ENCODE data around the gene ART1. TPM values are rescaled to one million over a fixed set of nuclear protein-coding genes. Genes with fewer than 3 reads are reported as not detected.

Gene ART1
- total and polyA plus RNA-seq, 5 experiments from 2014 or later, result not detected

GRCh38 chr11:3615998-3616397 is 28.9 kb upstream of the ART1 start:
- DNase-seq (no peak), ATAC-seq (no peak)
- peaks cover 13 to 16% (median 15%) of the 10 kb centered on the region in 4 donors for H3K4me1 Mint-ChIP-seq
- H3K36me3 Mint-ChIP-seq, result peaks cover 0 to 7% (median 4%) of the 10 kb centered on the region in 3 donors
- H3K27me3 Mint-ChIP-seq, result peaks cover 0 to 7% (median 0%) of the 10 kb centered on the region in 5 donors
- H3K4me3 Mint-ChIP-seq, result no peak overlapping the region
- peaks cover 0 to 6% (median 3%) of the 10 kb centered on the region in 9 donors for H3K9me3 Mint-ChIP-seq
- POLR2A ChIA-PET, result no interaction called here
- peak overlapping the region in 1 of 10 donors; percentile 28 for H3K27ac Mint-ChIP-seq

- peaks cover 13 to 16% (median 15%) of the 10 kb centered on the region in 4 donors for H3K4me1 Mint-ChIP-seq
- H3K27me3 Mint-ChIP-seq, result peaks cover 0 to 7% (median 0%) of the 10 kb centered on the region in 5 donors
- H3K9me3 Mint-ChIP-seq, result peaks cover 0 to 5% (median 2%) of the 10 kb centered on the region in 9 donors
- POLR2A ChIA-PET, result no interaction called here
- peaks cover 0 to 5% (median 4%) of the 10 kb centered on the region in 3 donors for H3K36me3 Mint-ChIP-seq
- DNase-seq (no peak), ATAC-seq (no peak)
- no peak overlapping the region for H3K4me3 Mint-ChIP-seq
- no peak overlapping the region for H3K27ac Mint-ChIP-seq
Measured at GRCh38 chr11:3616721-3617460, 28.0 kb upstream of the ART1 start.

- POLR2A ChIA-PET, result no interaction called here
- Mint-ChIP-seq H3K9me3 (no peaks in the 10 kb centered on the region), H3K27me3 (peaks cover 0 to 7% (median 0%) of the 10 kb centered on the region in 5 donors), H3K4me3 (no peak overlapping the region), H3K4me1 (peaks cover 13 to 16% (median 15%) of the 10 kb centered on the region in 4 donors), H3K27ac (no peak overlapping the region), H3K36me3 (no peaks in the 10 kb centered on the region)
- no peak for ATAC-seq
- no peak for DNase-seq
Measured at GRCh38 chr11:3617990-3618389, 26.9 kb upstream of the ART1 start.

- H3K36me3 Mint-ChIP-seq, result no peaks in the 10 kb centered on the region
- H3K4me1 Mint-ChIP-seq, result peaks cover 5 to 10% (median 9%) of the 10 kb centered on the region in 4 donors
- POLR2A ChIA-PET, result no interaction called here
- ATAC-seq (no peak), DNase-seq (no peak)
- no peaks in the 10 kb centered on the region for H3K27me3 Mint-ChIP-seq
- H3K4me3 Mint-ChIP-seq, result no peak overlapping the region
- H3K27ac Mint-ChIP-seq, result no peak overlapping the region
- no peaks in the 10 kb centered on the region for H3K9me3 Mint-ChIP-seq
Measured at GRCh38 chr11:3622521-3622920, 22.4 kb upstream of the ART1 start.

GRCh38 chr11:3623121-3623520 is 21.8 kb upstream of the ART1 start:
- H3K27ac Mint-ChIP-seq, result no peak overlapping the region

GRCh38 chr11:3623767-3624458 is 21.0 kb upstream of the ART1 start:
- POLR2A ChIA-PET, result no interaction called here
- H3K4me3 Mint-ChIP-seq, result no peak overlapping the region
- H3K36me3 Mint-ChIP-seq, result no peaks in the 10 kb centered on the region
- H3K27ac Mint-ChIP-seq, result no peak overlapping the region
- no peak for DNase-seq
- no peaks in the 10 kb centered on the region for H3K9me3 Mint-ChIP-seq
- peaks cover 0 to 3% (median 0%) of the 10 kb centered on the region in 5 donors for H3K27me3 Mint-ChIP-seq
- ATAC-seq, result no peak
- H3K4me1 Mint-ChIP-seq, result peaks cover 5 to 10% (median 9%) of the 10 kb centered on the region in 4 donors

More at GRCh38 chr11:3623121-3623520, 21.8 kb upstream of the ART1 start:
- ATAC-seq (no peak), DNase-seq (no peak)
- POLR2A ChIA-PET, result no interaction called here
- Mint-ChIP-seq H3K36me3 (no peaks in the 10 kb centered on the region), H3K4me3 (no peak overlapping the region), H3K4me1 (peaks cover 5 to 10% (median 9%) of the 10 kb centered on the region in 4 donors), H3K9me3 (no peaks in the 10 kb centered on the region), H3K27me3 (no peaks in the 10 kb centered on the region)

GRCh38 chr11:3626250-3626960 is 18.5 kb upstream of the ART1 start:
- POLR2A ChIA-PET, result no interaction called here
- peak overlapping the region in 3 of 10 donors; percentile 5 to 26 (median 24) for H3K4me3 Mint-ChIP-seq
- H3K4me1 Mint-ChIP-seq, result peaks cover 5 to 10% (median 7%) of the 10 kb centered on the region in 4 donors
- DNase-seq, result no peak
- H3K9me3 Mint-ChIP-seq, result no peaks in the 10 kb centered on the region
- peak in 1 of 2 donors; percentile 52 for ATAC-seq
- no peaks in the 10 kb centered on the region for H3K36me3 Mint-ChIP-seq
- peaks cover 0 to 4% (median 0%) of the 10 kb centered on the region in 5 donors for H3K27me3 Mint-ChIP-seq
- peak overlapping the region in 5 of 10 donors; percentile 16 to 85 (median 64) for H3K27ac Mint-ChIP-seq

- Mint-ChIP-seq H3K4me3 (no peak overlapping the region), H3K4me1 (peaks cover 5 to 10% (median 7%) of the 10 kb centered on the region in 4 donors)
Measured at GRCh38 chr11:3627291-3627690, 17.6 kb upstream of the ART1 start.

GRCh38 chr11:3631331-3631730 is 13.6 kb upstream of the ART1 start:
- H3K36me3 Mint-ChIP-seq, result no peaks in the 10 kb centered on the region
- no peak for ATAC-seq
- DNase-seq, result no peak
- POLR2A ChIA-PET, result no interaction called here
- H3K27ac Mint-ChIP-seq, result no peak overlapping the region
- no peaks in the 10 kb centered on the region for H3K9me3 Mint-ChIP-seq
- no peak overlapping the region for H3K4me3 Mint-ChIP-seq
- peaks cover 5 to 7% (median 5%) of the 10 kb centered on the region in 4 donors for H3K4me1 Mint-ChIP-seq
- peaks cover 0 to 6% (median 3%) of the 10 kb centered on the region in 5 donors for H3K27me3 Mint-ChIP-seq

More at GRCh38 chr11:3627291-3627690, 17.6 kb upstream of the ART1 start:
- POLR2A ChIA-PET, result no interaction called here
- H3K27ac Mint-ChIP-seq, result peak overlapping the region in 1 of 10 donors; percentile 32
- H3K27me3 Mint-ChIP-seq, result peaks cover 0 to 4% (median 0%) of the 10 kb centered on the region in 5 donors
- no peaks in the 10 kb centered on the region for H3K36me3 Mint-ChIP-seq
- ATAC-seq (no peak), DNase-seq (no peak)
- no peaks in the 10 kb centered on the region for H3K9me3 Mint-ChIP-seq

- Mint-ChIP-seq H3K27ac (no peak overlapping the region), H3K36me3 (no peaks in the 10 kb centered on the region), H3K4me1 (peaks cover 0 to 2% (median 0%) of the 10 kb centered on the region in 4 donors), H3K4me3 (no peak overlapping the region), H3K9me3 (no peaks in the 10 kb centered on the region), H3K27me3 (peaks cover 0 to 13% (median 3%) of the 10 kb centered on the region in 5 donors)
- ATAC-seq (no peak), DNase-seq (no peak)
- POLR2A ChIA-PET, result no interaction called here
Measured at GRCh38 chr11:3632070-3632660, 12.8 kb upstream of the ART1 start.

- ATAC-seq, result no peak
- no peaks in the 10 kb centered on the region for H3K9me3 Mint-ChIP-seq
- no peak overlapping the region for H3K27ac Mint-ChIP-seq
- POLR2A ChIA-PET, result no interaction called here
- peaks cover 0 to 15% (median 2%) of the 10 kb centered on the region in 5 donors for H3K27me3 Mint-ChIP-seq
- no peak overlapping the region for H3K4me3 Mint-ChIP-seq
- no peaks in the 10 kb centered on the region for H3K36me3 Mint-ChIP-seq
- peak in 1 of 10 donors; percentile 55 for DNase-seq
- H3K4me1 Mint-ChIP-seq, result peaks cover 0 to 2% (median 0%) of the 10 kb centered on the region in 4 donors
Measured at GRCh38 chr11:3635641-3636375, 9.1 kb upstream of the ART1 start.

- POLR2A ChIA-PET, result no interaction called here
- H3K36me3 Mint-ChIP-seq, result peaks cover 0 to 2% (median 0%) of the 10 kb centered on the region in 3 donors
- peaks cover 4 to 7% (median 5%) of the 10 kb centered on the region in 4 donors for H3K4me1 Mint-ChIP-seq
- H3K27me3 Mint-ChIP-seq, result peaks cover 2 to 15% (median 7%) of the 10 kb centered on the region in 5 donors
- no peak overlapping the region for H3K4me3 Mint-ChIP-seq
- no peaks in the 10 kb centered on the region for H3K9me3 Mint-ChIP-seq
- no peak overlapping the region for H3K27ac Mint-ChIP-seq
- ATAC-seq (no peak), DNase-seq (no peak)
Measured at GRCh38 chr11:3637201-3637600, 7.7 kb upstream of the ART1 start.
